A172 (cell line): ENCODE measurements around the gene ACACB. TPM values are rescaled to one million over a fixed set of nuclear protein-coding genes. Genes with fewer than 3 reads are reported as not detected.

Source experiments
- DNase-seq: peaks from one replicate; pipeline ENCODE4 v3.0.0-alpha.2; 2015; ENCODE audit warnings: low spot score
- total RNA-seq: library from RNA; depleted of rRNA; stranded (reverse); fragments of >200 nt; shearing (Covaris generic); gene quantifications from 2 replicates; pipeline ENCODE4 v1.2.3, GENCODE V29; 2014; rRNA removed

ACACB gene
- total RNA-seq, 1 experiment from 2014 or later = 3.2 TPM

GRCh38 chr12:109302358-109302757, 186.0 kb downstream of the ACACB start:
- DNase-seq = no peak

- DNase-seq = no peak
These were observed 186.4 kb downstream of the ACACB start for GRCh38 chr12:109302770-109303169.

DNA sequence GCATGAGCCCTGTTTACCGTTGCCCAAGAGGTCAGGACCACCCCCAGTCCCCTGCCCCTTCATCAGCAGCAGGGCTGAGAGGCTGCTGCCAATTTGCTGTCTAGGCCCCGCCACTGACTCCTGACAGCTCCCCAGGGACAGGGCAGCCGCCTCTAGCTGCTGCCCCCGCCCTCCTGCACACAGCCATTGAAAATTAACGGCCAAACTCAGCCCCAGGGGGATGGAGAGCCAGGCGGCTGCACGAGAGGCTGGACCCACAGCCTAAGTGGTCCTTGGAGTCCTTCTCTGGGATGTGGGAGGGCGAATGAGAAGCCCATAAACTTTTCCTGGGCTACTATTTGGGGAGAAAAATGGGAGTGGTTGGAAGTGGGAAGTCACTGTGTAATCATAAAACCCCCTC, 188.1 kb downstream of the ACACB start:
- DNase-seq = no peak

DNA sequence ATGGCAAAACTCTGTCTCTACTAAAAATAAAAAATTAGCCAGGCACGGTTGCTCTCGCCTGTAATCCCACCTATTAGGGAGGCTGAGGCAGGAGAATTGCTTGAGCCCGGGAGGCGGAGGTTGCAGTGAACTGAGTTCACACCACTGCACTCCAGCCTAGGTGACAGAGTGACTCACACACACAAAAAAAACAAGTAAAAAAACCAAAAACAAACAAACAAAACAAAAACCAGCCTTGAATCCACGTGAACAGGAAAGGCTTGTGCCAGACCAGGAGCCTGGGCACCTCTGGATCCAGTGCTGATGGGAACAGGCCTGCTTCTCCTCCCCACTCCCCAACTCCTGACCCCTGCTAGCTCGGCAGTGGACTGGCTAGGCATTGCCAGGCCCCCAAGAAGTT, 189.2 kb downstream of the ACACB start:
- DNase-seq = no peak

DNA sequence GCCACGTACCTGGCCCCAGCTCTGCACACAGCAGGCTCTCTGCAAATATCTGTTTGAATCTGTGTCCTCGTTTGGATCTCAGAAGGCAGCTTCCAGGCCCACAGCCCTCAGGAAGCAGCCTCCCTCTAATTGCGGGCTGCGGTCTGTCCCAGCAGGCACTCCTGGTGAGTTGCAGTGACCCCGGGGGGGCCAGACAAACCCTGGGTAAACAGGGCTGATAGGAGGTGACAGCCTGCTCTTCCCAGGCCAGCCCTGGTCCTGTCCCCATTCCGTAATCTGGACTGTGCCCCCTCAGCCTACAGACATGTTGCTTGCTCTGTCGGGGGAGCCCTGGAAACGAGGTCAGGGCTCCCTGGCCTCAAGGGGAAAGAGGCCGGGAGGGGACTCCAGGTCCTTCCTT, 190.7 kb downstream of the ACACB start:
- DNase-seq = no peak

DNA sequence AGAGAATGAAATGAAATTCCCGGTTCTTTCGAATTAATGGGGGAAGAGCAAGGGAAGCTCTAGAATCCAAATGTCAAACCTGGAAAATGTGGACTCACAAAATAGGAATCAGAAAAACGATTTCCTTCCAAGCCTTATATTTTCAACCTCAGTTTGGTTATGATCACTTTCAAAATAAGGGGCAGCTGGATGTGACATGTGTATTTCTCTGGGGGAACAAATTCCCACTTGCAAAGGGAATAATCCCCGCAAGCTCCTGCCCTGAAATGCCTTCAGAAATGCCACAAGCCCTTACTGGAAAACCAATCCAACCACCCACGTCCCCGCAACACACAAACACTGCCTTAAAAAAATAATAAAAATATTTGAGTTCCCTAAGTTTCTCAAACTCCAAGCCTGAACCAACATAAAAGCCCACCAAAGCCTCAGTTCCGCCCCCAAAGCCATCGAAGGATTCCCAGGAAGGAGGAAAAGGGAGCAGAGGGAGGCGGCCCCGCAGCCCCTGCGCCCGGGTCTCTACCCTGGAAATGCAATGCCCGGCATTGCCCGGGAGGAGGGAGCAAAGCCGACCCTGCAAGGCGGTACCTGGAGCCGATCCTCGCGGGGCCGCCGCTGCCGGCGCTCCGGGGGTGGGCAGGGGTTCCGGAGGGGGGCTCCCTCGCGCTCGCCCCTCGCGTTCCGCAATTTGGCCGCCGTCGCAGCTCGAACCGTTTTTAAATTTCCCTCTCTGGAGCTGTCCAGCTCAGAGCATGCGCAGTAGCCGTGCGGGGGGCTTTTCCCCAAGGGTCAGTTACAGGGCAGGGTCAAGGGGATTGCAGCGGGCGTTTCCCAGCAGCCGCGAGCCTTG, 192.4 kb downstream of the ACACB start, which contains the start of gene FOXN4:
Gene FOXN4 (minus strand): TSS at position 751 of the 847 bp plus-strand sequence. CDS start 963 bp downstream, outside the sequence.
- no peak for DNase-seq

DNA sequence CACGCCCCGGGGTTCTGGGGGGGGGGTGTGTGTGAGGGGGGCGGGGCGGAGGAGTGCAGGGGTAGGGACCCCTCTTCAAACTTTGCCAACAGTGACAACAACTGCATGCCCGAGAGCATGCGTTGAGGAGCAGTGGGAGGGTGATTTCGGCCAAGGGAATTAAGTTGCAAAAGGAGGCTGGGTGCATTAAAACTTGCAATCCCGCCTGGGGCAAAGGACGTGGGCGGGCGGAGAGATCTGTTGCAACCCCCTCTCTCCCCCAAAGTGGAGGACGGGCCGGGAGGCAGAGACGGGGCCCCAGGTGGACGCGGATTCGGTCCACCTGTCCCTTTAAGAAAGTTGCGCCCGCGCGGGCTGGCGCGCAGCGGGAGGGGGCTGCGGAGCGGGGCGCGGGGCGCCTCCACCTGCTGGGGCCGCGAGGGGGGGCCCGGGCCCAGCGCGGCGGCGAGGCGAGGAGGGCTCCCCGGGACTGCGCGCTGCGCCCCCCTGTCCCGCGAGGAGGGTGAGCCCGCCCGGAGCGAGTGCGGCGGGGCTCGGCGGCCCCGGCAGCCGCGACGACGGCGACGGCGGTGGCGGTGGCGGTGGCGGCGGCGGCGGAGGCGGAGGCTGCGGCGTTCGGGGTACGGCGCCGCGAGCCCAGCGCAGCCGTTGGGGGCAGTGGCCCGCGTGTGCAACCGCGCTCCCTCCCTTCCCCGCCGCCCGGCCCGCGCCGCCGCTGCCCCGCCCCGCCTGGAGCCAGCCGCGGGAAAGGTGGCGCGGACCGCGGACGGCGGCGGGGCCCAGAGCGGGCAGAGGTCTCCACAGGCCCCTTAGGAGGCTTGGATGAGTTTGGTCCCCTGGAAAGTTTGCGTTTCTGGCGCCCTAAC, 193.2 kb downstream of the ACACB start:
- DNase-seq = no peak

DNA sequence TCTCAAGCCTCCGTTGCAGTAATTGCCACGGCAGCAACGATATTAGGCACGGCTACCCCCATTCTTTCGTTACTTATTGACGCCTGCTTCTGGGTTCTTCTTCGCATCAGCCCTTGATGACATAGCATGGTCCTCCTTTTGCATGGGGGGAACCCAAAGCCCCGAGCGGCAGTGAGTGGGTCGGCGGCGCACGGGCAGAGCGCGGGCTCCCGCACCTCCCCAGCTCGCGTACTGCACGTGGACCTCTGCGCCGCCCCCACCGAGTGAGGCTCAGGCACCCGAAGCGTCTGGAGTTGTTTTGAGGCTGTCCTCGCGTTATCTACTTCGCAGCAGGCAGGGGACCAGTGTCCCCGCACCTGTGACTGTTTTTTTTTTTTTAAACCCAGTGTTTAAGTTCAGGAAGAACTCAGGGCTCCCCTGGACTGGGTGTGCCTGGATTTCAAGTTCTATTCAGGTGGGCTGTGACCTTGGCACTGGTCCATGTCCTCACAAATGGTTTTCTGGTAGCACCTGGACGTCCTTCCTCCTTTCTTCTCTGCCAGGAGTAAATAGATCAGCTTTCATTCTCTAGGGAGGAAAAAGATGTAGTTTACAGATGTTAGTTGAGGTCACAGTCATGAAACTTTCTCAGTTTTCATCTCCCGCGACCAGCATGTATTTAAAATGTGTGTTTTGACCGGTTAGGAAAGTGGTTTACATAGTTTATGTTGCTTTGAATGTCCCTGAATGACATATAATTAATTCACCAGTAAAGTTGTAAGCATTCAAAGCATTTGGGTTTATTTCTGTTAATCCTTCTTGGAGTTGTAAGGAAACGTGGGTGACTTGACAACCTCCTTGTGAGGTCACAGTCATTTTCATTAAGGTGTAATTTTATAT, 194.1 kb downstream of the ACACB start:
- no peak for DNase-seq

Other genes with a start within 250 kb of the ACACB start
- gene DAO, start 236.5 kb upstream of the ACACB start, total RNA-seq = not detected in 2 replicates
- not detected in 2 replicates for gene SVOP, start 95.5 kb upstream of the ACACB start, total RNA-seq
- 8.8 and 14.1 TPM in 2 replicates for gene USP30, start 64.0 kb upstream of the ACACB start, total RNA-seq
- gene ALKBH2, start 23.1 kb upstream of the ACACB start, total RNA-seq = 21.6 and 28.9 TPM in 2 replicates
- gene UNG, start 19.0 kb upstream of the ACACB start, total RNA-seq = 60.1 and 112 TPM in 2 replicates
- not detected in 2 replicates for gene FOXN4, start 192.7 kb downstream of the ACACB start, total RNA-seq
- not detected in 2 replicates for gene MYO1H, start 231.3 kb downstream of the ACACB start, total RNA-seq